Measurements from ENCODE around the gene IRF2BPL.
A peak's percentile ranks its signal among the peaks of the same experiment; 100 is the strongest.

IRF2BPL gene

GRCh38 chr14:77053046-77053841, 24.7 kb upstream of the IRF2BPL start:
- DNase-seq, result no peak

- DNase-seq, result no peak
Measured at GRCh38 chr14:77052281-77053044, 24.0 kb upstream of the IRF2BPL start.

GRCh38 chr14:77051116-77051515, 22.6 kb upstream of the IRF2BPL start:
- DNase-seq, result no peak

GRCh38 chr14:77046721-77047120, 18.2 kb upstream of the IRF2BPL start:
- DNase-seq, result no peak

GRCh38 chr14:77045238-77046162, 17.0 kb upstream of the IRF2BPL start:
- DNase-seq, result no peak

GRCh38 chr14:77044783-77045237, 16.3 kb upstream of the IRF2BPL start:
- DNase-seq, result no peak

GRCh38 chr14:77043984-77044485, 15.5 kb upstream of the IRF2BPL start:
- DNase-seq, result no peak

- DNase-seq, result no peak
Measured at GRCh38 chr14:77043177-77043983, 14.9 kb upstream of the IRF2BPL start.

- DNase-seq, result peak; percentile 67
Measured at GRCh38 chr14:77041881-77042545, 13.5 kb upstream of the IRF2BPL start.

GRCh38 chr14:77040741-77041653, 12.5 kb upstream of the IRF2BPL start:
- DNase-seq, result no peak

- DNase-seq, result peak; percentile 100
Measured at GRCh38 chr14:77040059-77040740, 11.7 kb upstream of the IRF2BPL start.

GRCh38 chr14:77039285-77040058, 11.0 kb upstream of the IRF2BPL start:
- DNase-seq, result peak; percentile 51

GRCh38 chr14:77037938-77038568, 9.5 kb upstream of the IRF2BPL start:
- DNase-seq, result no peak

GRCh38 chr14:77037215-77037937, 8.9 kb upstream of the IRF2BPL start:
- DNase-seq, result peak; percentile 50

GRCh38 chr14:77036484-77037214, 8.1 kb upstream of the IRF2BPL start:
- no peak for DNase-seq

GRCh38 chr14:77035267-77035666, 6.8 kb upstream of the IRF2BPL start:
- DNase-seq, result no peak

All from NCI-H1105 (cell line).